Central memory CD4-positive, alpha-beta T cell (primary cell): ENCODE measurements around the gene TAF11L9.
"Not testable (repeated sequence)": the region's sequence is repeated elsewhere in the genome, so short reads cannot be mapped to it uniquely, and the experiment has no call there.

ENCODE experiments used
- DNase-seq: peaks from one replicate; pipeline ENCODE4 v3.0.0; 2022
- total RNA-seq, 3 experiments: gene quantifications; one replicate each; lab custom pipeline; 2026; lab: John Stamatoyannopoulos, UW

TAF11L9 gene
- total RNA-seq, result 0 reads per million in 3 experiments

GRCh38 chr5:17594255-17594654, at the start of gene TAF11L9:
Gene TAF11L9, minus strand, starts transcription at chr5:17594394.
- DNase-seq, result not testable (repeated sequence)

GRCh38 chr5:17634160-17634559, 40.0 kb upstream of the TAF11L9 start, which contains the start of gene TAF11L14:
Gene TAF11L14, plus strand, starts transcription at chr5:17634460.
- DNase-seq, result no peak

GRCh38 chr5:17631788-17632187, 37.6 kb upstream of the TAF11L9 start, which contains the start of gene TAF11L13:
Gene TAF11L13, plus strand, starts transcription at chr5:17632088.
- not testable (repeated sequence) for DNase-seq

GRCh38 chr5:17625686-17626085, 31.5 kb upstream of the TAF11L9 start:
- DNase-seq, result no peak

- no peak for DNase-seq
Observed at GRCh38 chr5:17620627-17621026, 26.4 kb upstream of the TAF11L9 start.

GRCh38 chr5:17619354-17619753, 25.2 kb upstream of the TAF11L9 start:
- no peak for DNase-seq

- no peak for DNase-seq
Observed at GRCh38 chr5:17614872-17615605, 20.8 kb upstream of the TAF11L9 start.

GRCh38 chr5:17610092-17610491, 15.9 kb upstream of the TAF11L9 start, which contains the start of gene TAF11L12:
Gene TAF11L12, plus strand, starts transcription at chr5:17610392.
- not testable (repeated sequence) for DNase-seq

- not testable (repeated sequence) for DNase-seq
Observed at GRCh38 chr5:17607461-17607860, 13.3 kb upstream of the TAF11L9 start.

- DNase-seq, result no peak
Observed at GRCh38 chr5:17604951-17605350, 10.8 kb upstream of the TAF11L9 start.

- DNase-seq, result not testable (repeated sequence)
Observed at GRCh38 chr5:17603880-17604279, 9.7 kb upstream of the TAF11L9 start, which contains the start of gene TAF11L11. Gene TAF11L11, plus strand, starts transcription at chr5:17604183.

- not testable (repeated sequence) for DNase-seq
Observed at GRCh38 chr5:17597728-17598127, 3.5 kb upstream of the TAF11L9 start, which contains the start of gene TAF11L10. Gene TAF11L10, minus strand, starts transcription at chr5:17597828.

GRCh38 chr5:17590860-17591259, 3.3 kb downstream of the TAF11L9 start, which contains the start of gene TAF11L8:
Gene TAF11L8, minus strand, starts transcription at chr5:17590960.
- not testable (repeated sequence) for DNase-seq

GRCh38 chr5:17585658-17586057, 8.5 kb downstream of the TAF11L9 start, which contains the start of gene TAF11L7:
Gene TAF11L7, minus strand, starts transcription at chr5:17585758.
- DNase-seq, result not testable (repeated sequence)
